Body of pancreas (tissue), 4 donors: ENCODE results near the gene ANKRD13C.

Experiments used
- POLR2A ChIP-seq, 3 donors: fragments of 450-650 bp; IDR thresholded peaks; one replicate each; pipeline ENCODE4 v1.6.1; 2016; ENCODE audit warnings: antibody characterized with exemption in 3 of 3, mild to moderate bottlenecking in 2 of 3
- TF ChIP-seq, protein P1 (sequence below), 7 experiments: fragments of 450-650 bp in 4 of 7; fragments of 200-600 bp in 3 of 7; sonication (generic) in 3 of 7; IDR thresholded peaks; one replicate each; pipeline ENCODE4 v1.5.1; 2016 to 2019; ENCODE audit warnings: antibody characterized with exemption in 7 of 7

- TF ChIP-seq, protein P1, sequence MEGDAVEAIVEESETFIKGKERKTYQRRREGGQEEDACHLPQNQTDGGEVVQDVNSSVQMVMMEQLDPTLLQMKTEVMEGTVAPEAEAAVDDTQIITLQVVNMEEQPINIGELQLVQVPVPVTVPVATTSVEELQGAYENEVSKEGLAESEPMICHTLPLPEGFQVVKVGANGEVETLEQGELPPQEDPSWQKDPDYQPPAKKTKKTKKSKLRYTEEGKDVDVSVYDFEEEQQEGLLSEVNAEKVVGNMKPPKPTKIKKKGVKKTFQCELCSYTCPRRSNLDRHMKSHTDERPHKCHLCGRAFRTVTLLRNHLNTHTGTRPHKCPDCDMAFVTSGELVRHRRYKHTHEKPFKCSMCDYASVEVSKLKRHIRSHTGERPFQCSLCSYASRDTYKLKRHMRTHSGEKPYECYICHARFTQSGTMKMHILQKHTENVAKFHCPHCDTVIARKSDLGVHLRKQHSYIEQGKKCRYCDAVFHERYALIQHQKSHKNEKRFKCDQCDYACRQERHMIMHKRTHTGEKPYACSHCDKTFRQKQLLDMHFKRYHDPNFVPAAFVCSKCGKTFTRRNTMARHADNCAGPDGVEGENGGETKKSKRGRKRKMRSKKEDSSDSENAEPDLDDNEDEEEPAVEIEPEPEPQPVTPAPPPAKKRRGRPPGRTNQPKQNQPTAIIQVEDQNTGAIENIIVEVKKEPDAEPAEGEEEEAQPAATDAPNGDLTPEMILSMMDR (IDR thresholded peaks at IDR 0.05) = no peak
- TF ChIP-seq POLR2A (IDR thresholded peaks at IDR 0.05) = no peak
Measured at GRCh38 chr1:70400335-70400734, 45.8 kb upstream of the ANKRD13C start.
